Fibroblast of lung (primary cell): ENCODE results near the gene ASPRV1.

Experiments
- EZH2 ChIP-seq: IDR thresholded peaks from 2 replicates; pipeline ENCODE4 v1.5.1; 2012; ENCODE audit warnings: low read length, control low read depth, mild to moderate bottlenecking; ENCODE audit errors: missing control alignments
- TF ChIP-seq, protein P1 (sequence below), 2 donors: IDR thresholded peaks in 1 of 2; conservative IDR thresholded peaks in 1 of 2; 1 replicate in 1 of 2; 2 replicates in 1 of 2; pipeline ENCODE4 v1.5.1; 2011 to 2012; ENCODE audit warnings: low read length in 2 of 2, control low read depth in 1 of 2, inconsistent platforms in 1 of 2, low read depth in 1 of 2, mild to moderate bottlenecking in 1 of 2

GRCh38 chr2:69945941-69946340, 15.5 kb downstream of the ASPRV1 start:
- TF ChIP-seq, protein P1, sequence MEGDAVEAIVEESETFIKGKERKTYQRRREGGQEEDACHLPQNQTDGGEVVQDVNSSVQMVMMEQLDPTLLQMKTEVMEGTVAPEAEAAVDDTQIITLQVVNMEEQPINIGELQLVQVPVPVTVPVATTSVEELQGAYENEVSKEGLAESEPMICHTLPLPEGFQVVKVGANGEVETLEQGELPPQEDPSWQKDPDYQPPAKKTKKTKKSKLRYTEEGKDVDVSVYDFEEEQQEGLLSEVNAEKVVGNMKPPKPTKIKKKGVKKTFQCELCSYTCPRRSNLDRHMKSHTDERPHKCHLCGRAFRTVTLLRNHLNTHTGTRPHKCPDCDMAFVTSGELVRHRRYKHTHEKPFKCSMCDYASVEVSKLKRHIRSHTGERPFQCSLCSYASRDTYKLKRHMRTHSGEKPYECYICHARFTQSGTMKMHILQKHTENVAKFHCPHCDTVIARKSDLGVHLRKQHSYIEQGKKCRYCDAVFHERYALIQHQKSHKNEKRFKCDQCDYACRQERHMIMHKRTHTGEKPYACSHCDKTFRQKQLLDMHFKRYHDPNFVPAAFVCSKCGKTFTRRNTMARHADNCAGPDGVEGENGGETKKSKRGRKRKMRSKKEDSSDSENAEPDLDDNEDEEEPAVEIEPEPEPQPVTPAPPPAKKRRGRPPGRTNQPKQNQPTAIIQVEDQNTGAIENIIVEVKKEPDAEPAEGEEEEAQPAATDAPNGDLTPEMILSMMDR (conservative IDR thresholded peaks at IDR 0.05 in 1 of 2, IDR thresholded peaks at IDR 0.05 in 1 of 2; ENCODE audit: low read depth in 1 of 2, low read length in 2 of 2), result no peak
- no peak for TF ChIP-seq EZH2
